ENCODE results near the gene RIBC1.

RIBC1 gene

GRCh38 chrX:53433651-53434639 is 11.3 kb downstream of the RIBC1 start, which contains the start of gene HSD17B10:
Gene HSD17B10 (minus strand): TSS chrX:53434370. CDS start chrX:53434345, 25 bp downstream.
- DNase-seq (ENCODE audit: low read depth), result no peak
- no peak for TF ChIP-seq CTCF (IDR thresholded peaks at IDR 0.05; ENCODE audit: control insufficient read depth, insufficient read depth, low read depth, low read length, missing control alignments)

GRCh38 chrX:53435997-53436396 is 13.3 kb downstream of the RIBC1 start:
- peak; percentile 90 for TF ChIP-seq CTCF (IDR thresholded peaks at IDR 0.05; ENCODE audit: control insufficient read depth, insufficient read depth, low read depth, low read length, missing control alignments)
- no peak for DNase-seq (ENCODE audit: low read depth)
- H3K4me3 ChIP-seq (ENCODE audit: control insufficient read depth, low read depth, low read length), result no peak overlapping the region

More at GRCh38 chrX:53433651-53434639, 11.3 kb downstream of the RIBC1 start, which contains the start of gene HSD17B10:
- peak within 1 kb of the TSS; percentile 84 for H3K4me3 ChIP-seq (ENCODE audit: control insufficient read depth, low read depth, low read length)

- H3K4me3 ChIP-seq (ENCODE audit: control insufficient read depth, low read depth, low read length), result no peak overlapping the region
- TF ChIP-seq CTCF (IDR thresholded peaks at IDR 0.05; ENCODE audit: control insufficient read depth, insufficient read depth, low read depth, low read length, missing control alignments), result no peak
- DNase-seq (ENCODE audit: low read depth), result no peak
These were observed 14.5 kb downstream of the RIBC1 start for GRCh38 chrX:53437206-53437605.

GRCh38 chrX:53438174-53438831 is 15.6 kb downstream of the RIBC1 start:
- no peak for TF ChIP-seq CTCF (IDR thresholded peaks at IDR 0.05; ENCODE audit: control insufficient read depth, insufficient read depth, low read depth, low read length, missing control alignments)
- no peak overlapping the region for H3K4me3 ChIP-seq (ENCODE audit: control insufficient read depth, low read depth, low read length)
- DNase-seq (ENCODE audit: low read depth), result no peak

- TF ChIP-seq CTCF (IDR thresholded peaks at IDR 0.05; ENCODE audit: control insufficient read depth, insufficient read depth, low read depth, low read length, missing control alignments), result no peak
- H3K4me3 ChIP-seq (ENCODE audit: control insufficient read depth, low read depth, low read length), result no peak overlapping the region
- no peak for DNase-seq (ENCODE audit: low read depth)
These were observed 16.2 kb downstream of the RIBC1 start for GRCh38 chrX:53438832-53439230.

- TF ChIP-seq CTCF (IDR thresholded peaks at IDR 0.05; ENCODE audit: control insufficient read depth, insufficient read depth, low read depth, low read length, missing control alignments), result no peak
- H3K4me3 ChIP-seq (ENCODE audit: control insufficient read depth, low read depth, low read length), result no peak overlapping the region; the same call in 1 of the 2 replicates
- no peak for DNase-seq (ENCODE audit: low read depth)
These were observed 17.4 kb downstream of the RIBC1 start for GRCh38 chrX:53440101-53440500.
